ENCODE data around the gene MED22.
"Not testable (repeated sequence)": the region's sequence is repeated elsewhere in the genome, so short reads cannot be mapped to it uniquely, and the experiment has no call there.

MED22 gene

GRCh38 chr9:133334888-133335287 is 13.0 kb downstream of the MED22 start:
- not testable (repeated sequence) for DNase-seq (ENCODE audit: low spot score)

- DNase-seq (ENCODE audit: low spot score): no peak
Measured at GRCh38 chr9:133334161-133334560, 13.8 kb downstream of the MED22 start.

GRCh38 chr9:133333566-133333965 is 14.4 kb downstream of the MED22 start:
- no peak for DNase-seq (ENCODE audit: low spot score)

GRCh38 chr9:133333011-133333410 is 14.9 kb downstream of the MED22 start:
- DNase-seq (ENCODE audit: low spot score): no peak

- no peak for DNase-seq (ENCODE audit: low spot score)
Measured at GRCh38 chr9:133332381-133332730, 15.6 kb downstream of the MED22 start.

GRCh38 chr9:133331641-133332380 is 16.1 kb downstream of the MED22 start:
- no peak for DNase-seq (ENCODE audit: low spot score)

- DNase-seq (ENCODE audit: low spot score): no peak
Measured at GRCh38 chr9:133331221-133331620, 16.7 kb downstream of the MED22 start.

GRCh38 chr9:133329306-133330156 is 18.4 kb downstream of the MED22 start:
- not testable (repeated sequence) for DNase-seq (ENCODE audit: low spot score)

- no peak for DNase-seq (ENCODE audit: low spot score)
Measured at GRCh38 chr9:133327834-133328484, 20.0 kb downstream of the MED22 start.

GRCh38 chr9:133327021-133327420 is 20.9 kb downstream of the MED22 start:
- not testable (repeated sequence) for DNase-seq (ENCODE audit: low spot score)

- DNase-seq (ENCODE audit: low spot score): no peak
Measured at GRCh38 chr9:133323991-133324703, 23.8 kb downstream of the MED22 start.

- DNase-seq (ENCODE audit: low spot score): no peak
Measured at GRCh38 chr9:133323211-133323610, 24.7 kb downstream of the MED22 start.

- no peak for DNase-seq (ENCODE audit: low spot score)
Measured at GRCh38 chr9:133322701-133323100, 25.2 kb downstream of the MED22 start.

- DNase-seq (ENCODE audit: low spot score): no peak
Measured at GRCh38 chr9:133321411-133321935, 26.5 kb downstream of the MED22 start.

GRCh38 chr9:133320421-133320881 is 27.5 kb downstream of the MED22 start:
- DNase-seq (ENCODE audit: low spot score): no peak

- DNase-seq (ENCODE audit: low spot score): not testable (repeated sequence)
Measured at GRCh38 chr9:133317551-133317950, 30.4 kb downstream of the MED22 start.

- no peak for DNase-seq (ENCODE audit: low spot score)
Measured at GRCh38 chr9:133315997-133316396, 31.9 kb downstream of the MED22 start.

- DNase-seq (ENCODE audit: low spot score): no peak
Measured at GRCh38 chr9:133309608-133310007, 38.3 kb downstream of the MED22 start.

- DNase-seq (ENCODE audit: low spot score): no peak
Measured at GRCh38 chr9:133307301-133307700, 40.6 kb downstream of the MED22 start.

GRCh38 chr9:133306242-133307204 is 41.4 kb downstream of the MED22 start:
- DNase-seq (ENCODE audit: low spot score): no peak

GRCh38 chr9:133305731-133306130 is 42.2 kb downstream of the MED22 start:
- DNase-seq (ENCODE audit: low spot score): no peak

Data from ecto neural progenitor cell (in vitro differentiated cells).